Hepatocyte (in vitro differentiated cells): ENCODE data around the gene MAD2L1BP. TPM values are rescaled to one million over a fixed set of nuclear protein-coding genes. Genes with fewer than 3 reads are reported as not detected.

Experiments
- DNase-seq: peaks from one replicate; pipeline ENCODE4 v3.0.0-alpha.2; 2016; ENCODE audit warnings: low spot score
- H2AFZ ChIP-seq: fragments of 200-600 bp; sonication (generic); 2 replicates; pipeline ENCODE4 v1.6.0; 2016; ENCODE audit warnings: antibody characterized with exemption, mild to moderate bottlenecking
- H3K27ac ChIP-seq: fragments of 200-600 bp; sonication (generic); 2 replicates; pipeline ENCODE4 v1.5.1; 2016; ENCODE audit warnings: mild to moderate bottlenecking
- H3K27me3 ChIP-seq: fragments of 200-600 bp; sonication (generic); 2 replicates; pipeline ENCODE4 v1.6.1; 2016
- H3K36me3 ChIP-seq: fragments of 200-600 bp; sonication (generic); replicated peaks from 2 replicates; pipeline ENCODE4 v1.5.1; 2016; ENCODE audit warnings: low read depth; ENCODE audit not compliant: insufficient read depth
- H3K4me1 ChIP-seq: fragments of 200-600 bp; sonication (generic); 2 replicates; pipeline ENCODE4 v1.5.1; 2016; ENCODE audit warnings: mild to moderate bottlenecking, moderate library complexity; ENCODE audit not compliant: insufficient read depth
- H3K4me2 ChIP-seq: fragments of 200-600 bp; sonication (generic); 2 replicates; pipeline ENCODE4 v1.6.0; 2016
- H3K4me3 ChIP-seq: fragments of 200-600 bp; sonication (generic); 2 replicates; pipeline ENCODE4 v1.5.1; 2016; ENCODE audit warnings: mild to moderate bottlenecking
- H3K79me2 ChIP-seq: fragments of 200-600 bp; sonication (generic); 2 replicates; pipeline ENCODE4 v1.6.0; 2017; ENCODE audit warnings: mild to moderate bottlenecking
- H3K9me2 ChIP-seq: fragments of 200-600 bp; sonication (generic); replicated peaks from 2 replicates; pipeline ENCODE4 v1.6.0; 2017; ENCODE audit warnings: mild to moderate bottlenecking; ENCODE audit not compliant: insufficient read depth
- H3K9me3 ChIP-seq: fragments of 200-600 bp; sonication (generic); 2 replicates; pipeline ENCODE4 v1.5.1; 2016; ENCODE audit warnings: low read depth, mild to moderate bottlenecking
- H4K20me1 ChIP-seq: fragments of 200-600 bp; sonication (generic); 2 replicates; pipeline ENCODE4 v1.6.0; 2016; ENCODE audit warnings: mild to moderate bottlenecking; ENCODE audit not compliant: insufficient read depth, poor library complexity, severe bottlenecking
- CTCF ChIP-seq: fragments of 200-600 bp; sonication (generic); IDR thresholded peaks from 2 replicates; pipeline ENCODE4 v1.5.1; 2016; ENCODE audit warnings: antibody characterized with exemption, mild to moderate bottlenecking; ENCODE audit not compliant: poor library complexity
- EZH2 ChIP-seq: fragments of 200-600 bp; sonication (generic); IDR thresholded peaks from 2 replicates; pipeline ENCODE4 v1.6.1; 2016; ENCODE audit warnings: antibody characterized with exemption, mild to moderate bottlenecking, borderline replicate concordance
- EZH2phosphoT487 ChIP-seq: fragments of 200-600 bp; sonication (generic); IDR thresholded peaks from one replicate; pipeline ENCODE4 v1.6.1; 2018; ENCODE audit warnings: antibody characterized with exemption, mild to moderate bottlenecking, low read depth, moderate library complexity; ENCODE audit not compliant: unreplicated experiment, severe bottlenecking
- WGBS: methylation state at CpG from one replicate; pipeline ENCODE4 v1.1.6; 2016; ENCODE audit warnings: low lambda C conversion rate; ENCODE audit errors: missing lambda C conversion rate; 5-methylcytosine and 5-hydroxymethylcytosine counted together
- polyA plus RNA-seq: library from polyadenylated mRNA; unstranded; fragments of >200 nt; fragmentation: Nextera tagmentation; extraction: Ambion mirVana; gene quantifications from 2 replicates; pipeline ENCODE4 v1.2.1, GENCODE V29; 2016
- total RNA-seq: library from RNA; depleted of rRNA; stranded (reverse); fragments of >200 nt; gene quantifications from 2 replicates; pipeline ENCODE4 v1.2.3, GENCODE V29; 2014

MAD2L1BP gene
- total and polyA plus RNA-seq, 2 experiments from 2014 or later, result 32.1 to 47.6 TPM

- no peaks in the 10 kb centered on the region for H3K27me3 ChIP-seq
- TF ChIP-seq CTCF (no peak), EZH2 (no peak), EZH2phosphoT487 (no peak)
- DNase-seq, result peak; percentile 27
- peak overlapping the region; percentile 88 for H2AFZ ChIP-seq
- no peaks in the 10 kb centered on the region for H3K36me3 ChIP-seq
- WGBS, result 38% methylated on average over 7 of the region's 7 CpGs
- H4K20me1 ChIP-seq, result no peaks in the 10 kb centered on the region
- peaks cover 42% of the 10 kb centered on the region for H3K79me2 ChIP-seq
- H3K4me1 ChIP-seq, result peaks cover 8% of the 10 kb centered on the region
- H3K4me2 ChIP-seq, result peak overlapping the region; percentile 86
- peak overlapping the region; percentile 65 for H3K4me3 ChIP-seq
- H3K9me2 ChIP-seq, result no peaks in the 10 kb centered on the region
- peak overlapping the region; percentile 82 for H3K27ac ChIP-seq
- H3K9me3 ChIP-seq, result no peaks in the 10 kb centered on the region
These were observed 644 bp downstream of the MAD2L1BP start for GRCh38 chr6:43636308-43636659.

- peaks cover 48% of the 10 kb centered on the region for H3K79me2 ChIP-seq
- TF ChIP-seq EZH2 (no peak), EZH2phosphoT487 (no peak), CTCF (no peak)
- H3K4me1 ChIP-seq, result peaks cover 8% of the 10 kb centered on the region
- H3K36me3 ChIP-seq, result no peaks in the 10 kb centered on the region
- no peak overlapping the region for H3K4me2 ChIP-seq
- no peaks in the 10 kb centered on the region for H3K9me3 ChIP-seq
- no peaks in the 10 kb centered on the region for H3K9me2 ChIP-seq
- H3K4me3 ChIP-seq, result no peak overlapping the region
- no peaks in the 10 kb centered on the region for H3K27me3 ChIP-seq
- DNase-seq, result no peak
- no peaks in the 10 kb centered on the region for H4K20me1 ChIP-seq
- no peak overlapping the region for H3K27ac ChIP-seq
- 91% methylated on average over 21 of the region's 21 CpGs for WGBS
- no peak overlapping the region for H2AFZ ChIP-seq
These were observed 4.6 kb downstream of the MAD2L1BP start for GRCh38 chr6:43639984-43640800.

- H3K36me3 ChIP-seq, result no peaks in the 10 kb centered on the region
- no peaks in the 10 kb centered on the region for H3K9me2 ChIP-seq
- H3K4me3 ChIP-seq, result peak within 1 kb of the TSS; percentile 23
- peaks cover 4% of the 10 kb centered on the region for H3K4me1 ChIP-seq
- TF ChIP-seq EZH2 (no peak), CTCF (no peak), EZH2phosphoT487 (no peak)
- no peaks in the 10 kb centered on the region for H3K9me3 ChIP-seq
- peak within 1 kb of the TSS; percentile 61 for H3K27ac ChIP-seq
- peaks cover 10% of the 10 kb centered on the region for H3K79me2 ChIP-seq
- H3K4me2 ChIP-seq, result peak within 1 kb of the TSS; percentile 88
- peak within 1 kb of the TSS; percentile 94 for H2AFZ ChIP-seq
- no peaks in the 10 kb centered on the region for H4K20me1 ChIP-seq
- 2% methylated on average over 33 of the region's 52 CpGs for WGBS
- H3K27me3 ChIP-seq, result no peaks in the 10 kb centered on the region
- peak; percentile 86 for DNase-seq
These were observed 9.4 kb downstream of the MAD2L1BP start, which contains the start of gene RSPH9 for GRCh38 chr6:43644940-43645612. RSPH9 (plus strand) TSS chr6:43645036; CDS start chr6:43645099, 63 bp downstream.
